Kidney (tissue), 22 donors: ENCODE results near the gene TNXB. TPM values are rescaled to one million over a fixed set of nuclear protein-coding genes. Genes with fewer than 3 reads are reported as not detected.

Experiments
- DNase-seq, 5 donors: peaks; one replicate each; pipeline ENCODE4 v3.0.0-alpha.2; 2013 to 2020
- FAIRE-seq: peaks from 2 replicates; lab custom pipeline; 2012; peaks lifted over from hg19 to GRCh38; lab: Jason Lieb, UNC
- H3K27ac ChIP-seq, 2 donors: one replicate each; pipeline ENCODE4 v1.7.0; 2013; ENCODE audit warnings: low read depth in 2 of 2, low read length in 2 of 2, inconsistent platforms in 1 of 2
- H3K27me3 ChIP-seq: one replicate; pipeline ENCODE4 v1.7.1; 2013; ENCODE audit warnings: low read length, inconsistent platforms; ENCODE audit not compliant: control insufficient read depth, insufficient read depth
- H3K36me3 ChIP-seq, 3 donors: one replicate each; pipeline versions ENCODE4 v1.7.0 to v1.7.1; 2013; ENCODE audit warnings: low read length in 3 of 3, control low read depth in 1 of 3, inconsistent platforms in 1 of 3; ENCODE audit not compliant: insufficient read depth in 3 of 3, control insufficient read depth in 2 of 3
- H3K4me1 ChIP-seq, 3 donors: one replicate each; pipeline versions ENCODE4 v1.7.0 to v1.7.1; 2013; ENCODE audit warnings: low read length in 3 of 3, inconsistent platforms in 1 of 3, low read depth in 1 of 3; ENCODE audit not compliant: control insufficient read depth in 2 of 3, insufficient read depth in 2 of 3
- H3K4me3 ChIP-seq, 3 donors: one replicate each; pipeline versions ENCODE4 v1.7.0 to v1.8.1; 2013; ENCODE audit warnings: low read length in 3 of 3, control low read depth in 1 of 3, inconsistent platforms in 1 of 3
- H3K9ac ChIP-seq, 3 donors: one replicate each; pipeline versions ENCODE4 v1.7.0 to v1.7.1; 2013; ENCODE audit warnings: low read length in 3 of 3, control low read depth in 1 of 3, inconsistent platforms in 1 of 3
- H3K9me3 ChIP-seq, 3 donors: one replicate each; pipeline versions ENCODE4 v1.7.0 to v1.7.1; 2013; ENCODE audit warnings: low read length in 3 of 3, control low read depth in 1 of 3, inconsistent platforms in 1 of 3; ENCODE audit not compliant: control insufficient read depth in 2 of 3, insufficient read depth in 1 of 3
- CTCF ChIP-seq: IDR thresholded peaks from 3 replicates; pipeline ENCODE4 v1.5.1; 2012; ENCODE audit warnings: mild to moderate bottlenecking, moderate library complexity, borderline replicate concordance; ENCODE audit not compliant: insufficient read depth; ENCODE audit errors: extremely low read depth
- intact Hi-C: fragments of 100-400 bp; cut with DNase I; formaldehyde crosslinking; loops from one replicate; pipeline ENCODE4 v1.11.1; 2022
- long read RNA-seq, 10 donors: library from polyadenylated mRNA in 1 of 10; unstranded in 1 of 10; transcript quantifications; one replicate each; pipeline ENCODE4 v2.0.0 and lab custom pipeline, GENCODE V29; 2021 to 2026
- polyA plus RNA-seq: library from polyadenylated mRNA; stranded (reverse); fragments of 350-450 nt; fragmentation: Illumina TruSeq; extraction: RNeasy Lipid Tissue Mini Kit (QIAGEN cat#74804); gene quantifications from one replicate; pipeline ENCODE4 v1.2.3, GENCODE V29; 2014; ENCODE audit warnings: low read depth, low replicate concordance; ENCODE audit not compliant: insufficient read depth
- total RNA-seq: library from RNA; stranded (reverse); fragmentation: NEBNext Ultra II Directional; extraction: Animal tissue kit (Norgen Biotek cat#: 25700); gene quantifications from one replicate; pipeline ENCODE4 v1.2.1, GENCODE V29; 2021
- donor health status: control.
- donor health status: control.
- donor health status: control.
- donor health status: control.
- donor health status: control.
- donor health status: DM: yes; HTN: yes; CAD: no.
- donor health status: Normal renal cell carcinoma (clear cell type).

Gene TNXB
- total RNA-seq (88.2 TPM), polyA plus RNA-seq (13.3 TPM)
- long read RNA-seq, donor 1, result 0 reads
- long read RNA-seq, donor 2, result 0 reads
- long read RNA-seq, donor 3, partial matches to known transcripts, result 0 of 1 reads
- long read RNA-seq, donor 3, other reads (novel, unspliced or antisense), result 0 of 1 reads
- long read RNA-seq, donor 4, result 0 reads
- long read RNA-seq, donor 5, result 0 reads
- long read RNA-seq, donor 6, result 0 reads
- long read RNA-seq, donor 7, partial matches to known transcripts, result 31 of 36 reads
- long read RNA-seq, donor 7, other reads (novel, unspliced or antisense), result 3 of 36 reads
- long read RNA-seq, donor 8, result 0 reads
- long read RNA-seq, donor 9, result 0 reads
- long read RNA-seq, donor 10, result 0 reads

- intact Hi-C loops, result no loop called here
- FAIRE-seq, result no peak
- DNase-seq, result peak in 4 of 5 donors; percentile 31 to 86 (median 46)
- TF ChIP-seq CTCF, result no peak
- H3K9me3 ChIP-seq, result no peaks in the 10 kb centered on the region
- H3K9ac ChIP-seq, result peak within 1 kb of the TSS in 1 of 3 donors; percentile 60
- H3K27me3 ChIP-seq, result no peaks in the 10 kb centered on the region
- H3K4me3 ChIP-seq, result peak within 1 kb of the TSS in 2 of 3 donors; percentile 20 to 57
- peak within 1 kb of the TSS; percentile 41 to 59 for H3K27ac ChIP-seq
- H3K36me3 ChIP-seq, result no peaks in the 10 kb centered on the region
- peaks cover 6 to 28% (median 12%) of the 10 kb centered on the region in 3 donors for H3K4me1 ChIP-seq
Observed at GRCh38 chr6:32109114-32109764, at the start of gene TNXB. TSS of gene TNXB (minus strand) at chr6:32109338. CDS start at chr6:32098198, 11,140 bp downstream.

- H3K36me3 ChIP-seq, result peaks cover 5 to 22% (median 12%) of the 10 kb centered on the region in 3 donors
- peaks cover 2 to 12% (median 6%) of the 10 kb centered on the region in 3 donors for H3K4me1 ChIP-seq
- no peak overlapping the region for H3K27ac ChIP-seq
- H3K4me3 ChIP-seq, result no peak overlapping the region
- DNase-seq (no peak), FAIRE-seq (no peak)
- intact Hi-C loops, result no loop called here
- no peak overlapping the region for H3K9ac ChIP-seq
- TF ChIP-seq CTCF, result no peak
- H3K27me3 ChIP-seq, result no peaks in the 10 kb centered on the region
- H3K9me3 ChIP-seq, result no peaks in the 10 kb centered on the region
Observed at GRCh38 chr6:32158052-32158451, 48.9 kb upstream of the TNXB start.

GRCh38 chr6:32156891-32157290 is 47.8 kb upstream of the TNXB start:
- Histone ChIP-seq H3K36me3 (peaks cover 5 to 22% (median 12%) of the 10 kb centered on the region in 3 donors), H3K27me3 (no peaks in the 10 kb centered on the region), H3K9me3 (no peaks in the 10 kb centered on the region), H3K27ac (no peak overlapping the region), H3K4me3 (no peak overlapping the region), H3K4me1 (peaks cover 4 to 20% (median 13%) of the 10 kb centered on the region in 3 donors), H3K9ac (no peak overlapping the region)
- intact Hi-C loops, result no loop called here
- FAIRE-seq (no peak), DNase-seq (no peak)
- no peak for TF ChIP-seq CTCF
